GM18505 (cell line): Measurements from ENCODE around the gene SAPCD1.

Experiments used
- ATAC-seq: cut with Tn5 transposase; IDR thresholded peaks from one replicate; pipeline ENCODE4 v1.9.1; 2021; ENCODE audit not compliant: unreplicated experiment
- POLR2A ChIP-seq: IDR thresholded peaks from 4 replicates; pipeline ENCODE4 v1.6.1; 2011; ENCODE audit warnings: borderline replicate concordance; ENCODE audit not compliant: insufficient read depth, insufficient read length; ENCODE audit errors: extremely low read depth

SAPCD1 gene

DNA sequence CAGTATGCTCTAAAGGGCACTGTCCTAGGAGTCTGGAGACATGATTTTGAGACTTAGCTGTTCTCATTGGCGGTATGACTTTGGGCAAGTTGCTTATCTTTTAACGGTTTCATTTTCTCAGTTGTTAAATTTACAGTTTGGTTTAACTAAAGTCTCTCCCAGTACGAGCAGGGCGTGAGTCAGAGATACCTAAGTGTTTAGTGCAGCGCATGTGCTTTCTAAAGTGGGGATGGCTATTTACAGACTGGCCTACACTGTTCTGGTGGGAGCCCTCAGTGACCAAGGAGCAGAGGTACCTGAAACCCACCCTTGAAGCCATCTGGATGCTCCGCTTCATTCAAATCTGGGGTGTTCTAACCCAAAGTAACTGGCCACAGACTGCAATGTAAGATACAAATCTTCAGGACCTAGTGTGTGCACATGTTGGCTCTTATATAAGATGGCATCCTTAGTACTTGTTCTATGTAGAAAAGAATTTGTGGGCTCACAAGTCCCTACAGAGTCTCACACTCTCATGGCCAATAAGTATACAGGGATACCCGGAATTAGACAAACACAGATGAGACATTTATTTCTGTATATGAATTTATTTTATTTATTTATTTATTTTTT lies 11.9 kb upstream of the SAPCD1 start:
- ATAC-seq, result no peak
- no peak for TF ChIP-seq POLR2A

DNA sequence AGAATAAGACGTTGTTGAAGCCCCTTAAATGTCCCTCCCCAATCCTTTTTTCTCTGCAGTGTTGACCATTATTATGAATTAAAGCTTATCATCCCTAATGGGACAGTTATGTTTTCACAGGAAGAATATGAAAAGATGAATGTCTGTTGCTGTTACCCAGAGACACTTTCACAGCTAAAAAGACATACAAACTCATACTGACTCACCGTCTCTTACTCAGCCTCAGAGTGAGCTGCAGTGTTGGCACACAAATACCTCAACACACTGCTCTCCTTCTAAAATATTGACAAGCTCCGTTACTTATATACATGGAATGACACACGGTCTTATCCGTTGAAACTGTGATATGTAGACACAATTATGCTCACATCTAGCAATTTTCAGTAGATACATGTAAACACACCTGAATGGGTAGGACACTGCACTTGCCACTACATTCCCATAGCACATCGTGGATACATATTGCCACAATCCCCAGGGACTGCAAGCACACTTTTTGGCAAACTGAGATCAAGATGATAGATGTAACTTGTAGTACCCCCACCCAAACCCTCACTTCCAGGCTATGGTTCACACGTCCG lies 9.6 kb upstream of the SAPCD1 start:
- no peak for ATAC-seq
- TF ChIP-seq POLR2A, result no peak

GRCh38 chr6:31758281-31758680 lies 4.2 kb upstream of the SAPCD1 start:
- no peak for ATAC-seq
- no peak for TF ChIP-seq POLR2A

- TF ChIP-seq POLR2A, result no peak
- ATAC-seq, result no peak
Observed at GRCh38 chr6:31760790-31761189, 1.7 kb upstream of the SAPCD1 start.

DNA sequence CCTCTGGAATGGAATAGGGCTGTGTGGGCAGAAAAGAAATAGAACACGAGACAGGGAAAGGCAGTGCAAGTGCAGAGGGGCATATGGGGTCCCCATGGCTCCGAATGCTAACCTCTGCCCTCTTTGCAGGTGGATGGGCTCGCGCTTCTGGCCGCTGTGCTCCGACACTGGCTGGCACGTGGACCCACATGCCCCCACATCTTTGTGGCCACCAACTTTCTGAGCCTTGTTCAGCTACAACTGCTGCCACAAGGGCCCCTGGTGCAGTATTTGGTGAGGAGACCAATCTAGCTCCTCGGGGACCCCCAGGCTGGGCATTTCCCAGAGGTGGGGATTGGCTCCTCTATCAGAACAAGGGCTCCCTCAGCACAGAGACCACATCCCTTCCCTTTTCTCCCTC lies 1.1 kb upstream of the SAPCD1 start:
- ATAC-seq, result no peak
- no peak for TF ChIP-seq POLR2A

DNA sequence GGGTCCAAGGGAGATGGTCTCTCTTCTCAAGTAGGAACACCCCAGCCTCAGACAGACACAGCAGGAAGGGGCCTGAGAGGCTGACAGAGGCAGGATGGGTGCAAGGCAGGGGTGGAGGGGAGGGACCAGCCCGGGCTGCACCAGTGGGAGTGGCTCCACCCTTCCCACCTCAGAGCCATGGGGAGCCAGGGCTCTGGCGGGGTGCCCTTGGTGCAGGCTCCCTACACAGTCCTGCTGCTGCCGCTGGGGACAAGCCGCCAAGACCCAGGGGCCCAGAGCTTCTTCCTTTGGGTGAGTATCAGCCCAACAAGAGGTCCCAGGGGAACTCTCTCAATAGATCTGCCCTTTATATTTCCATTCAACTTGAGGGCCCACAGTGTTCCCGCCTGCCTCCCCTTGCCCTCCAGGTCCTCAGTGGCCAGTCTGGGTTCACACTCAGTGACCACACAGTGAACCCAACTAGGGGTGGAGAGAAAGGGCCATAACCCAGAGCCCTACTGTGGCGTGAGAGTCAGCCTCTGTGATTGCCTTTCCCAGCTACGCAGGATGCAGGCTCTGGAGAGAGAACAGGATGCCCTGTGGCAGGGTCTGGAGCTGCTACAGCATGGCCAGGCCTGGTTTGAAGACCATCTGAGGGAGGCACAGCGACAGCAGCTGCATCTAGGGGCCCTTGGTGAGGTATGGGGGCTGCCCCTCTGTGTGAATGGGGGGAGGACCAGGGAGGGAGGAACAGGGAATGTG lies 592 bp downstream of the SAPCD1 start:
- ATAC-seq, result no peak

DNA sequence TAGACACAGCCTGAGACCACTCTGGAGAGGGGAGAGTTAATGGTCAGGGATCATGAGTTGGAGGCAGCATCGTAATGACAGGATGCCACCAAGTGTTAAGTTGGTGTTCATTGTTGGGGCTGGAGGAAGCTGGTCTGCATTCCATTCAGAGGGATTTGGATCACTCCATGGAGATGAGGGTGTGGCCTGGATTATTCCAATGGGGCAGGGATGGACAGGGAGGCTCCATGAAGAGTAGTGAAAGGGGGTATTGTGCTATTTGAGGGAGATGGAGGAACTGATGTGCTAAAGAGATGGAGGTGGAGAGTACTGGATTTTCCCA lies 1.1 kb downstream of the SAPCD1 start:
- no peak for TF ChIP-seq POLR2A
- ATAC-seq, result no peak

More for the DNA sequence above, 592 bp downstream of the SAPCD1 start:
- TF ChIP-seq POLR2A, result no peak

GRCh38 chr6:31764198-31764597 lies 1.7 kb downstream of the SAPCD1 start:
- no peak for TF ChIP-seq POLR2A
- ATAC-seq, result no peak

GRCh38 chr6:31765559-31765909 lies 3.1 kb downstream of the SAPCD1 start:
- TF ChIP-seq POLR2A, result no peak
- no peak for ATAC-seq

GRCh38 chr6:31765910-31766794 lies 3.7 kb downstream of the SAPCD1 start:
- TF ChIP-seq POLR2A, result no peak
- ATAC-seq, result no peak

GRCh38 chr6:31767096-31767645 lies 4.7 kb downstream of the SAPCD1 start:
- TF ChIP-seq POLR2A, result no peak
- no peak for ATAC-seq

DNA sequence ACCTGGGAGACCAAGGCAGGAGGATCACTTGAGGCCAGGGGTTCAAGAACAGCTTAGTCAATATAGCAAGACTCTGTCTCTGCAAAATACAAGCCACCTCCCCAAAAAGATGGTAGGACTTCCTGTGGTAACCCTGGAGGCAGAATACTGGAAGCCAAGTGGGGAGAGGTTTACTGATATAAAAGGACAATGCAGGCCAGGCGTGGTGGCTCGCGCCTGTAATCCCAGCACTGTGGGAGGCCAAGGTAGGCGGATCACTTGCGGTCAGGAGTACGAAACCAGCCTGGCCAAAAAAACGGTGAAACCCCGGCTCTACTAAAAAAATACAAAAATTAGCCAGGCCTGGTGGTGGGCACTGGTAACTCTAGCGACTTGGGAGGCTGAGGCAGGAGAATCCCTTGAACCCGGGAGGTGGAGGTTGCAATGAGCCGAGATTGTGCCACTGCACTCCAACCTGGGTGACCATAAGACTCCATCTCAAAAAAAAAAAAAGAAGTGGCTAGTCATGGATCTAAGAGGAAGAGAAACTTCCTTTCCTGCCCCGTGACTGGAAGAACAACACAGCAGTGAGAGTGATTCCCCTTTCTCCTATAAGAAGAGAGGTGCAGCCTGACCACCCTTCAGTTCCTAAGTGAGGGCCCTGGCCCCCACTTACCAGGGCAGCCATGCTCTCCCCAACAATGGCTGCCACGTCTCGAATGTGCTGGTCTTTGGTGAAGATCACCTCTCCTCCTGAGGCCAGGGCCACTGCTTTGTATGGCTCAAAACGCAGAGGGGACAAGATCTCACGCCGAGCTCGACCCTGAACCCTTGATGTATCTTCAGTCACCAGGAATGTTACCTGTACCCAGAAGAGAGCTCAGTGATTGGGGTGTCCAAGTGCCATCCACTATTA lies 6.2 kb downstream of the SAPCD1 start:
- TF ChIP-seq POLR2A, result no peak
- no peak for ATAC-seq
